ENCODE results near the gene ITGAL. TPM values are rescaled to one million over a fixed set of nuclear protein-coding genes. Genes with fewer than 3 reads are reported as not detected.
A peak's percentile ranks its signal among the peaks of the same experiment; 100 is the strongest.

ITGAL gene
- total RNA-seq (4.1 TPM), polyA plus RNA-seq (1.8 TPM)

GRCh38 chr16:30472328-30472942 lies at the start of gene ITGAL:
Gene ITGAL, plus strand, starts transcription at chr16:30472742. Its CDS starts 96 bp downstream, at chr16:30472838.
- Histone ChIP-seq H3K4me3 (ENCODE audit: low read depth, low read length) (peak within 1 kb of the TSS; percentile 16), H3K4me1 (ENCODE audit: insufficient read depth) (no peaks in the 10 kb centered on the region), H3K27ac (ENCODE audit: low read depth) (no peak within 1 kb of the TSS), H3K36me3 (ENCODE audit: insufficient read depth) (no peaks in the 10 kb centered on the region)
- 61% methylated on average over 8 of the region's 8 CpGs for WGBS
- no peak for DNase-seq (ENCODE audit: extremely low spot score)

GRCh38 chr16:30428055-30428454 lies 44.5 kb upstream of the ITGAL start:
- H3K4me3 ChIP-seq (ENCODE audit: low read depth, low read length): no peak overlapping the region
- no peak for DNase-seq (ENCODE audit: extremely low spot score)
- WGBS: 95% methylated on average over 4 of the region's 4 CpGs
- H3K27ac ChIP-seq (ENCODE audit: low read depth): no peak overlapping the region
- H3K4me1 ChIP-seq (ENCODE audit: insufficient read depth): peaks cover 5% of the 10 kb centered on the region
- H3K36me3 ChIP-seq (ENCODE audit: insufficient read depth): no peaks in the 10 kb centered on the region

GRCh38 chr16:30429418-30429677 lies 43.2 kb upstream of the ITGAL start:
- Histone ChIP-seq H3K27ac (ENCODE audit: low read depth) (no peak overlapping the region), H3K4me1 (ENCODE audit: insufficient read depth) (peaks cover 5% of the 10 kb centered on the region), H3K36me3 (ENCODE audit: insufficient read depth) (no peaks in the 10 kb centered on the region), H3K4me3 (ENCODE audit: low read depth, low read length) (peak overlapping the region; percentile 52)
- 3% methylated on average over 11 of the region's 11 CpGs for WGBS
- DNase-seq (ENCODE audit: extremely low spot score): no peak

- peak; percentile 98 for DNase-seq (ENCODE audit: extremely low spot score)
- WGBS: under 1% methylated on average over 49 of the region's 49 CpGs
- H3K4me1 ChIP-seq (ENCODE audit: insufficient read depth): peaks cover 5% of the 10 kb centered on the region
- H3K36me3 ChIP-seq (ENCODE audit: insufficient read depth): no peaks in the 10 kb centered on the region
- H3K27ac ChIP-seq (ENCODE audit: low read depth): peak within 1 kb of the TSS; percentile 25
- peak within 1 kb of the TSS; percentile 52 for H3K4me3 ChIP-seq (ENCODE audit: low read depth, low read length)
Observed at GRCh38 chr16:30429678-30430427, 42.7 kb upstream of the ITGAL start, which contains the start of gene DCTPP1. Gene DCTPP1, minus strand, starts transcription at chr16:30430030. Its CDS starts 50 bp downstream, at chr16:30429980.

GRCh38 chr16:30430428-30430970 lies 42.0 kb upstream of the ITGAL start:
- Histone ChIP-seq H3K4me1 (ENCODE audit: insufficient read depth) (peaks cover 5% of the 10 kb centered on the region), H3K4me3 (ENCODE audit: low read depth, low read length) (peak overlapping the region; percentile 11), H3K27ac (ENCODE audit: low read depth) (no peak overlapping the region), H3K36me3 (ENCODE audit: insufficient read depth) (no peaks in the 10 kb centered on the region)
- WGBS: 47% methylated on average over 19 of the region's 19 CpGs
- DNase-seq (ENCODE audit: extremely low spot score): no peak

GRCh38 chr16:30434852-30435251 lies 37.7 kb upstream of the ITGAL start:
- no peak for DNase-seq (ENCODE audit: extremely low spot score)
- Histone ChIP-seq H3K36me3 (ENCODE audit: insufficient read depth) (no peaks in the 10 kb centered on the region), H3K4me1 (ENCODE audit: insufficient read depth) (no peaks in the 10 kb centered on the region), H3K4me3 (ENCODE audit: low read depth, low read length) (no peak overlapping the region), H3K27ac (ENCODE audit: low read depth) (no peak overlapping the region)
- WGBS: 72% methylated on average over 4 of the region's 4 CpGs

GRCh38 chr16:30437511-30438046 lies 35.0 kb upstream of the ITGAL start:
- Histone ChIP-seq H3K36me3 (ENCODE audit: insufficient read depth) (no peaks in the 10 kb centered on the region), H3K4me3 (ENCODE audit: low read depth, low read length) (no peak overlapping the region), H3K4me1 (ENCODE audit: insufficient read depth) (no peaks in the 10 kb centered on the region), H3K27ac (ENCODE audit: low read depth) (no peak overlapping the region)
- WGBS: 60% methylated on average over 3 of the region's 3 CpGs
- no peak for DNase-seq (ENCODE audit: extremely low spot score)

- H3K27ac ChIP-seq (ENCODE audit: low read depth): no peak overlapping the region
- H3K4me3 ChIP-seq (ENCODE audit: low read depth, low read length): no peak overlapping the region
- no peak for DNase-seq (ENCODE audit: extremely low spot score)
- WGBS: 91% methylated on average over 5 of the region's 5 CpGs
- H3K4me1 ChIP-seq (ENCODE audit: insufficient read depth): no peaks in the 10 kb centered on the region
- no peaks in the 10 kb centered on the region for H3K36me3 ChIP-seq (ENCODE audit: insufficient read depth)
Observed at GRCh38 chr16:30438835-30439234, 33.7 kb upstream of the ITGAL start.

GRCh38 chr16:30439720-30440348 lies 32.7 kb upstream of the ITGAL start:
- DNase-seq (ENCODE audit: extremely low spot score): no peak
- no peaks in the 10 kb centered on the region for H3K4me1 ChIP-seq (ENCODE audit: insufficient read depth)
- 79% methylated on average over 6 of the region's 6 CpGs for WGBS
- no peak overlapping the region for H3K4me3 ChIP-seq (ENCODE audit: low read depth, low read length)
- no peaks in the 10 kb centered on the region for H3K36me3 ChIP-seq (ENCODE audit: insufficient read depth)
- no peak overlapping the region for H3K27ac ChIP-seq (ENCODE audit: low read depth)

- WGBS: 92% methylated on average over 2 of the region's 2 CpGs
- no peak overlapping the region for H3K4me3 ChIP-seq (ENCODE audit: low read depth, low read length)
Observed at GRCh38 chr16:30443631-30444030, 28.9 kb upstream of the ITGAL start.

GRCh38 chr16:30444231-30445148 lies 28.1 kb upstream of the ITGAL start:
- no peaks in the 10 kb centered on the region for H3K4me1 ChIP-seq (ENCODE audit: insufficient read depth)
- no peak for DNase-seq (ENCODE audit: extremely low spot score)
- 95% methylated on average over 29 of the region's 29 CpGs for WGBS
- H3K4me3 ChIP-seq (ENCODE audit: low read depth, low read length): peak overlapping the region; percentile 71
- H3K36me3 ChIP-seq (ENCODE audit: insufficient read depth): no peaks in the 10 kb centered on the region
- H3K27ac ChIP-seq (ENCODE audit: low read depth): no peak overlapping the region

More at GRCh38 chr16:30443631-30444030, 28.9 kb upstream of the ITGAL start:
- H3K4me1 ChIP-seq (ENCODE audit: insufficient read depth): no peaks in the 10 kb centered on the region
- no peaks in the 10 kb centered on the region for H3K36me3 ChIP-seq (ENCODE audit: insufficient read depth)
- H3K27ac ChIP-seq (ENCODE audit: low read depth): no peak overlapping the region
- DNase-seq (ENCODE audit: extremely low spot score): no peak

GRCh38 chr16:30445149-30445407 lies 27.5 kb upstream of the ITGAL start:
- H3K4me3 ChIP-seq (ENCODE audit: low read depth, low read length): peak overlapping the region; percentile 71
- peak overlapping the region; percentile 67 for H3K27ac ChIP-seq (ENCODE audit: low read depth)
- 28% methylated on average over 11 of the region's 11 CpGs for WGBS
- DNase-seq (ENCODE audit: extremely low spot score): no peak
- no peaks in the 10 kb centered on the region for H3K4me1 ChIP-seq (ENCODE audit: insufficient read depth)
- H3K36me3 ChIP-seq (ENCODE audit: insufficient read depth): no peaks in the 10 kb centered on the region

Measured in urinary bladder (tissue), 4 donors.